ENCODE data around the gene PGAP1. TPM values are rescaled to one million over a fixed set of nuclear protein-coding genes. Genes with fewer than 3 reads are reported as not detected.

PGAP1 gene
- total RNA-seq, 2 donors from 2014 or later = 8.3 to 12.0 TPM

GRCh38 chr2:196802401-196802800 is 124.1 kb downstream of the PGAP1 start:
- no peak for DNase-seq (ENCODE audit: low spot score)
- H3K36me3 ChIP-seq = no peaks in the 10 kb centered on the region
- H3K27me3 ChIP-seq (replicated peaks; ENCODE audit: insufficient read depth) = no peaks in the 10 kb centered on the region
- no peak for TF ChIP-seq POLR2A (IDR thresholded peaks at IDR 0.05)
- no peak for TF ChIP-seq CTCF (IDR thresholded peaks at IDR 0.05)
- no peak for TF ChIP-seq POLR2AphosphoS5 (IDR thresholded peaks at IDR 0.05)
- no peaks in the 10 kb centered on the region for H3K4me1 ChIP-seq (replicated peaks)
- no peak overlapping the region for H3K4me3 ChIP-seq
- intact Hi-C loops (cut with DNase I) = no loop called here
- no peaks in the 10 kb centered on the region for H3K9me3 ChIP-seq
- H3K27ac ChIP-seq = no peak overlapping the region
- WGBS = 51% methylated on average over 2 of the region's 2 CpGs

- no peak for DNase-seq (ENCODE audit: low spot score)
- no peaks in the 10 kb centered on the region for H3K27me3 ChIP-seq (replicated peaks; ENCODE audit: insufficient read depth)
- no peak overlapping the region for H3K27ac ChIP-seq
- WGBS = 21% methylated on average over 2 of the region's 2 CpGs
- intact Hi-C loops (cut with DNase I) = no loop called here
- H3K36me3 ChIP-seq = no peaks in the 10 kb centered on the region
- no peak for TF ChIP-seq CTCF (IDR thresholded peaks at IDR 0.05)
- no peak for TF ChIP-seq POLR2A (IDR thresholded peaks at IDR 0.05)
- TF ChIP-seq POLR2AphosphoS5 (IDR thresholded peaks at IDR 0.05) = no peak
- H3K4me3 ChIP-seq = no peak overlapping the region
- H3K9me3 ChIP-seq = no peaks in the 10 kb centered on the region
- no peaks in the 10 kb centered on the region for H3K4me1 ChIP-seq (replicated peaks)
Observed at GRCh38 chr2:196801674-196802261, 124.7 kb downstream of the PGAP1 start.

GRCh38 chr2:196798980-196799379 is 127.5 kb downstream of the PGAP1 start:
- DNase-seq (ENCODE audit: low spot score) = no peak
- no peaks in the 10 kb centered on the region for H3K27me3 ChIP-seq (replicated peaks; ENCODE audit: insufficient read depth)
- H3K36me3 ChIP-seq = no peaks in the 10 kb centered on the region
- H3K27ac ChIP-seq = peak overlapping the region; percentile 67 to 75
- H3K4me1 ChIP-seq (replicated peaks) = no peaks in the 10 kb centered on the region
- 4% methylated on average over 10 of the region's 10 CpGs for WGBS
- peak overlapping the region; percentile 55 to 59 for H3K4me3 ChIP-seq
- intact Hi-C loops (cut with DNase I) = no loop called here
- no peak for TF ChIP-seq POLR2A (IDR thresholded peaks at IDR 0.05)
- TF ChIP-seq POLR2AphosphoS5 (IDR thresholded peaks at IDR 0.05) = no peak
- no peak for TF ChIP-seq CTCF (IDR thresholded peaks at IDR 0.05)
- no peaks in the 10 kb centered on the region for H3K9me3 ChIP-seq

- TF ChIP-seq POLR2A (IDR thresholded peaks at IDR 0.05) = no peak
- TF ChIP-seq CTCF (IDR thresholded peaks at IDR 0.05) = no peak
- TF ChIP-seq POLR2AphosphoS5 (IDR thresholded peaks at IDR 0.05) = no peak
- no peak overlapping the region for H3K4me3 ChIP-seq
- DNase-seq (ENCODE audit: low spot score) = no peak
- H3K4me1 ChIP-seq (replicated peaks) = no peaks in the 10 kb centered on the region
- intact Hi-C loops (cut with DNase I) = no loop called here
- H3K9me3 ChIP-seq = no peaks in the 10 kb centered on the region
- no peak overlapping the region for H3K27ac ChIP-seq
- WGBS = 94% methylated on average over 3 of the region's 3 CpGs
- H3K36me3 ChIP-seq = no peaks in the 10 kb centered on the region
- no peaks in the 10 kb centered on the region for H3K27me3 ChIP-seq (replicated peaks; ENCODE audit: insufficient read depth)
Observed at GRCh38 chr2:196792865-196793264, 133.6 kb downstream of the PGAP1 start.

GRCh38 chr2:196783431-196784094 is 142.9 kb downstream of the PGAP1 start:
- Histone ChIP-seq H3K4me1 (replicated peaks) (no peaks in the 10 kb centered on the region), H3K4me3 (no peak overlapping the region), H3K27ac (no peak overlapping the region), H3K27me3 (replicated peaks; ENCODE audit: insufficient read depth) (no peaks in the 10 kb centered on the region), H3K36me3 (no peaks in the 10 kb centered on the region), H3K9me3 (no peaks in the 10 kb centered on the region)
- 96% methylated on average over 4 of the region's 4 CpGs for WGBS
- intact Hi-C loops (cut with DNase I) = no loop called here
- TF ChIP-seq POLR2A (IDR thresholded peaks at IDR 0.05) (no peak), CTCF (IDR thresholded peaks at IDR 0.05) (no peak), POLR2AphosphoS5 (IDR thresholded peaks at IDR 0.05) (no peak)
- no peak for DNase-seq (ENCODE audit: low spot score)
